Ramos (cell line): ENCODE measurements around the gene HDDC2.
"Not testable (repeated sequence)": the region's sequence is repeated elsewhere in the genome, so short reads cannot be mapped to it uniquely, and the experiment has no call there.

ENCODE experiments used
- in situ Hi-C: fragments of 300-500 bp; cut with MboI; formaldehyde crosslinking; loops from one replicate; pipeline ENCODE4 v1.14.3; 2022; ENCODE audit warnings: low sequenced_read_pairs; ENCODE audit not compliant: unreplicated experiment

HDDC2 gene

GRCh38 chr6:125307964-125308615 lies 6.3 kb upstream of the HDDC2 start:
- in situ Hi-C loops = loop anchor here (10.0 kb wide), 1 partner anchor 667 kb away; no protein-coding TSS in a partner anchor

GRCh38 chr6:125307150-125307838 lies 5.5 kb upstream of the HDDC2 start:
- in situ Hi-C loops = loop anchor here (10.0 kb wide), 1 partner anchor 668 kb away; no protein-coding TSS in a partner anchor

- in situ Hi-C loops = loop anchor here (10.0 kb wide), 1 partner anchor 668 kb away; no protein-coding TSS in a partner anchor
Measured at GRCh38 chr6:125306756-125307149, 5.0 kb upstream of the HDDC2 start.

GRCh38 chr6:125304970-125305660 lies 3.3 kb upstream of the HDDC2 start:
- in situ Hi-C loops = loop anchor here (10.0 kb wide), 1 partner anchor 670 kb away; no protein-coding TSS in a partner anchor

GRCh38 chr6:125303512-125303854 lies 1.7 kb upstream of the HDDC2 start:
- in situ Hi-C loops = loop anchor here (10.0 kb wide), 1 partner anchor 671 kb away; no protein-coding TSS in a partner anchor

- in situ Hi-C loops = loop anchor here (10.0 kb wide), 1 partner anchor 672 kb away; no protein-coding TSS in a partner anchor
Measured at GRCh38 chr6:125302840-125303511, 1.2 kb upstream of the HDDC2 start.

GRCh38 chr6:125300992-125301434 lies 754 bp downstream of the HDDC2 start:
- in situ Hi-C loops = loop anchor here (10.0 kb wide), 1 partner anchor 674 kb away; no protein-coding TSS in a partner anchor

GRCh38 chr6:125299257-125299656 lies 2.5 kb downstream of the HDDC2 start:
- in situ Hi-C loops = no loop called here

- in situ Hi-C loops = no loop called here
Measured at GRCh38 chr6:125296471-125296870, 5.3 kb downstream of the HDDC2 start.

GRCh38 chr6:125294925-125295324 lies 6.8 kb downstream of the HDDC2 start:
- in situ Hi-C loops = no loop called here

GRCh38 chr6:125294036-125294435 lies 7.7 kb downstream of the HDDC2 start:
- in situ Hi-C loops = no loop called here

- in situ Hi-C loops = no loop called here
Measured at GRCh38 chr6:125293587-125293986, 8.2 kb downstream of the HDDC2 start.

GRCh38 chr6:125287718-125288117 lies 14.0 kb downstream of the HDDC2 start:
- in situ Hi-C loops = no loop called here

- in situ Hi-C loops = no loop called here
Measured at GRCh38 chr6:125285936-125286335, 15.8 kb downstream of the HDDC2 start.

- in situ Hi-C loops = no loop called here
Measured at GRCh38 chr6:125285353-125285752, 16.4 kb downstream of the HDDC2 start.

- in situ Hi-C loops = not testable (repeated sequence)
Measured at GRCh38 chr6:125282470-125282869, 19.3 kb downstream of the HDDC2 start.

- in situ Hi-C loops = not testable (repeated sequence)
Measured at GRCh38 chr6:125280370-125281035, 21.3 kb downstream of the HDDC2 start.

- in situ Hi-C loops = no loop called here
Measured at GRCh38 chr6:125279961-125280360, 21.8 kb downstream of the HDDC2 start.

GRCh38 chr6:125277838-125278237 lies 23.9 kb downstream of the HDDC2 start:
- in situ Hi-C loops = no loop called here

- in situ Hi-C loops = no loop called here
Measured at GRCh38 chr6:125275779-125276178, 26.0 kb downstream of the HDDC2 start.
